GM19463 (cell line): Measurements from ENCODE around the gene CHCT1.
"Not testable (repeated sequence)": the region's sequence is repeated elsewhere in the genome, so short reads cannot be mapped to it uniquely, and the experiment has no call there.

Source experiments
- ATAC-seq: cut with Tn5 transposase; IDR thresholded peaks from one replicate; pipeline ENCODE4 v1.9.1; 2021; ENCODE audit warnings: mild to moderate bottlenecking, moderate library complexity; ENCODE audit not compliant: unreplicated experiment

CHCT1 gene

GRCh38 chr17:60422162-60422665 lies at the start of gene CHCT1:
Gene CHCT1 (plus strand): TSS chr17:60422489. CDS start chr17:60422593, 104 bp downstream.
- no peak for ATAC-seq

DNA sequence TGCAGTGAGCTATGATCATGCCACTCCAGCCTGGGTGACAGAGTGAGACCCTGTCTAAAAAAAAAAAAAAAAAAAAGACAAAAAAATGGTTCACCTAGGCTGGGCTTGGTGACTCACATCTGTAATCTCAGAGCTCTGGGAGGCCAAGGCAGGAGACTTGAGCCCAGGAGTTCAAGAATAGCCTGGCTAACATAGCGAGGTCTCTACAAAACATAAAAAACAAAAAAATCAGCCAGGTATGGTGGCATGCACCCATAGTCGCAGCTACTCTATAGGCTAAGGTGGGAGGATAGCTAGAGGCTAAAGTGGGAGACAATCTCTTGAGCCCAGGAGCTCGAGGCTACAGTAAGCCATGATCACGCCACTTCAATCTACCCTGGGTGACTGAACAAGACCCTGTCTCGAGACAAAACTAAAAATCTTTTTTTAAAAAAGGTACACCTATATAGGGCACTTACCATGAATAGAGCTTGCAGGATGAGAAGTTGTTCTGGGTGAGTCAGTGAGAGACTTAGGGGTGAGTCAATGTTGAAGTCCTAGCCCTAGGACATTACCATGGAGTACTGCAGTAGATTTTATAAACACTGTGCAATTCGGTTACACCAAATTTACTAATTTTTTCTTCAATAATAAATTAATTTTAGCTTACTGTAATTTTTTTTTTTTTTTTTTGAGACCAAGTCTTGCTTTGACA lies 49.4 kb upstream of the CHCT1 start:
- ATAC-seq, result no peak

- ATAC-seq, result not testable (repeated sequence)
Measured at GRCh38 chr17:60378187-60378586, 44.1 kb upstream of the CHCT1 start.

GRCh38 chr17:60379461-60379860 lies 42.8 kb upstream of the CHCT1 start:
- not testable (repeated sequence) for ATAC-seq

GRCh38 chr17:60381958-60382357 lies 40.3 kb upstream of the CHCT1 start:
- ATAC-seq, result no peak

DNA sequence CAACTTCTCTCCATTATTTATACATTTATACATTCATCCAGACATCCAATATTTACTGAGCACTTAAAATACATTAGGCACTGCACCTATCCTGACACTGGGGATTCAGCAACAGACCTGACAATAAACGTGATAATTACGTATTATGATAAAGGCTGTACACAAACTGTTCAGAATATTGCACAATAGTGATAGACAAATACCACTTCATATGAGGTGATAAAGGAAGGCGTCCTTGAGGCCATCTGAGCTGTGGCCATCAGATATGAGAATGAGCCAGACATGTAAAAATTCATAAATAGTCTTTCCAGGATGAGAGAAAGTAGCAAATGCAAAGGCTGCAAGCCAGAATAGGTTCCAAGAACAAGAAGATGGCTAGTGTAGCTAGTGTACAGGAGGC lies 38.9 kb upstream of the CHCT1 start:
- ATAC-seq, result no peak

DNA sequence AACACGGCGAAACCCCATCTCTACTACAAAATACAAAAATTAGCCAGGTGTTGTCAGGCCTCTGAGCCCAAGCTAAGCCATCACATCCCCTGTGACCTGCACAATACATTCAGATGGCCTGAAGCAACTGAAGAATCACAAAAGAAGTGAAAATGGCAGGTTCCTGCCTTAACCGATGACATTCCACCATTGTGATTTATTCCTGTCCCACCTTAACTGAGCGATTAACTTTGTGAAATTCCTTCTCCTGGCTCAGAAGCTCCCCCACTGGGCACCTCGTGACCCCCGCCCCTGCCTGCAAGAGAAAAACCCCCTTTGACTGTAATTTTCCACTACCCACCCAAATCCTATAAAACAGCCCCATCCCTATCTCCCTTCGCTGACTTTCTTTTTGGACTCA lies 37.4 kb upstream of the CHCT1 start:
- not testable (repeated sequence) for ATAC-seq

DNA sequence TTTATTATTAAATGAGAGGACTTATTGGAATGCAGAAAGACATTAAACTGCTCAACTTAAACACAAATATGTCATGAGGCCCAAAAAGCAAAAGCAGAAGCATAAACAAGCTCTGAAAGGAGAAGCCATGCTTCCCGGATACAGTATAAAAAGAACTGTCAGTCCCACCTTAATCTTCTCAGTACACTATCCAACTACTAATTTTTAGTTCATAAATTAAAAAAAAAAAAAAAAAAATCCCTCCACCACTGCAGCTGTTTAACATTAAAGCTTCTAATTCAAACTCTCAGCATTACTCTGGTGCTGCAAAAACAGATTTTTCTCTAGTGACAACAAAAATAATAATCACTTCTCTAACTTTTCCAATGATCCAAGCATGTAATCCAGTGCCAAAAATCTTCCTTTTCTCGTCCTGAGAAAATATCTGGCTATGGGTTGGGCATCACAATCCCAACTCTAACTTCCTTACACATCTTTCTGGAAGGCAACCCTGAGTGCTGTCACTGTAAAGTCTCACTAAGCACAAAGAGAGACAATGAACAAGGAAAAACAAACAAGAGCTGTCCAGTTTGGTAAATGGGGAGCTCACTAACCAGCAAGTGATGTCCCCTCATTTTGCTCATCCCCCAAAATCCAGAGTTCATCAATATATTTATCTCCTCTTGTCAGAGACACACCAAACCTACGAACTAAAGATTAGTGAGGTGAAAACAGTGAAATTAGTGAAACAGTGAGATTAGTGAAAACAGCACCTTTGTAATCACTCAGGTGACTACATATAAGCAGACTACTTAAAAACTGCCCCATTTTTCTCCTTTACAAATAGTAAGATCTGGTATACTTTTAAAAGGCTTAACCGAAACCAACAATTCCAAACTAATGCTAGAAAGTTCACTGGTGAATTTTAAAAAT lies 35.9 kb upstream of the CHCT1 start:
- ATAC-seq, result no peak

DNA sequence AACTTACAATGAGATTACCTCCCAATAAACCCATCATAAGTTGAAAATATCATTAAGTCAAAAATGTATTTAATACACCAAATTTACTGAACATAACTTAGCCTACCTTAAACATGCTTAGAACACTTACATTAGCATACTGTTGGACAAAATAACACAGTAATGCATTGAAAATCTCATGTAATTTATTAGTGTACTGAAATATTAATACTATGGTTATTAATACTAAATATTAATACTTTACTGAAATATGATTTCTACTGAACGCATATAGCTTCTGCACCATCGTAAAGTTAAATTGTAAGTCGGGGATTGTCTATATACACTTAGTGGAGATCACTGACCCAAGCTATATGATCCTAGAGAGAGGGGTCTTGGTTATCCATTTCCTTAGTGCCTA lies 34.6 kb upstream of the CHCT1 start:
- ATAC-seq, result no peak

DNA sequence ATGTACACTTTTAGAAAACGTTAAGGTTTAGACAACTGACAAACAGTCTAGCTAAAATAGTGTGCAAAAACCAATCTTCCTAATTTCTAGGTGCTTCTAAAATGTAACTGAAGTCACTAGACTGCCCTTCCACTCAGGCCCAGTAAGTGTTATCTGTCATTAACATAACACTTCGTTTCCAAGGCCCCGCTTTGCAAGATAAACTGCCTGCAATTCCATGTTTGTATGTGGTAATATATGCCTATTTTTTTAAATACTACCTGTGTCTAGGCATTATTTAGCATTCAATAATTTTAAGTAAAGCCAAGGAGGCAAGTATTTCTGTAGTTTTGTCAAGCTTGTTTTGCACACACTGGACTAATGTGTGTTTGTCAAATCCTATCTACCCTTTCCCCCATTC lies 33.5 kb upstream of the CHCT1 start:
- ATAC-seq, result no peak

DNA sequence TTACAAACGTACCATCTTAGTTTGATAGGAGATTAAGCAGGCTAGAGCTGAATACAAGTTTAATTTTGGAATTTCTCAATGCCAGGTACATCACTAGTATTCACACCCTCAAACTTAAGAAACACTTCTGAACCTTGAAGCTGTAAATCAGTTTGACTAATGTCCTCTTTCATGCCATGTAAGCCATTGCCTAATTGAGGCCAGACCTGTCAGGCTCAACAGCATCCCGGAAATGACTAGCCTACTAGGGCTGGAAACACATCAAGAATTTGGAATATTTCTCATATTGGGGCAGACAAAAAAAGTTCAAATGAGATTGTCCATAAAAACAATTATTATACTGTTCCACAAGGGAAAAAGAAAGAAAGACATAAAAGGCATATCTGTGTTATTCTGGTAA lies 32.1 kb upstream of the CHCT1 start:
- ATAC-seq, result no peak

GRCh38 chr17:60390925-60391470 lies 31.3 kb upstream of the CHCT1 start:
- no peak for ATAC-seq

DNA sequence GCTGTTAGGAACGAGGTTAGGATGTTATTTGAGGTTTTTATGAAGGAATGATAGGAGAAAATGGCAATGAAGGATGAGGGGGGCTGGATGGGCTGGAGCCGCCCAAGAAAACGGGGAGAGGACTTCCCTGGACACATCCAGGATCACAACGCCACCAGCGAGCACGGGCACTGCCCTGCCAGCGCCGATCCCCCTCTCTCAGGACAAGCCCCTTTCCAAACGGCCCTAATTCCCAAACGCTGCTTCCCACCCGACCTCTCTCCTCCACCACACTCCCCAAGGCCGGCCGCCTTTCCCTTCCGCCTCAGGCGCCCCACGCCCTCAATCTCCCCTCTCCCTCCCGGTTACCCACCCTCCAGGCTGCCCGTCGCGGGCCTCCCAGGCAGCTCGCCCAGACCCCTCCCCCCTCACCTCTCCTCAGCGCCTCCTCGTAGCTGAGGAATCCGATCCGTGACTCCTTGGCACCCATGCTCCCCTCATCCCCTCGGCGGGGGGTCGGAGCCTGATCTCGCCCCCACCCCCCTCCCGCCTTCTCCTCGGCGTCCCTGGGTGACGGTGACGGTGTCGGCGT lies 30.7 kb upstream of the CHCT1 start:
- peak; percentile 13 for ATAC-seq

DNA sequence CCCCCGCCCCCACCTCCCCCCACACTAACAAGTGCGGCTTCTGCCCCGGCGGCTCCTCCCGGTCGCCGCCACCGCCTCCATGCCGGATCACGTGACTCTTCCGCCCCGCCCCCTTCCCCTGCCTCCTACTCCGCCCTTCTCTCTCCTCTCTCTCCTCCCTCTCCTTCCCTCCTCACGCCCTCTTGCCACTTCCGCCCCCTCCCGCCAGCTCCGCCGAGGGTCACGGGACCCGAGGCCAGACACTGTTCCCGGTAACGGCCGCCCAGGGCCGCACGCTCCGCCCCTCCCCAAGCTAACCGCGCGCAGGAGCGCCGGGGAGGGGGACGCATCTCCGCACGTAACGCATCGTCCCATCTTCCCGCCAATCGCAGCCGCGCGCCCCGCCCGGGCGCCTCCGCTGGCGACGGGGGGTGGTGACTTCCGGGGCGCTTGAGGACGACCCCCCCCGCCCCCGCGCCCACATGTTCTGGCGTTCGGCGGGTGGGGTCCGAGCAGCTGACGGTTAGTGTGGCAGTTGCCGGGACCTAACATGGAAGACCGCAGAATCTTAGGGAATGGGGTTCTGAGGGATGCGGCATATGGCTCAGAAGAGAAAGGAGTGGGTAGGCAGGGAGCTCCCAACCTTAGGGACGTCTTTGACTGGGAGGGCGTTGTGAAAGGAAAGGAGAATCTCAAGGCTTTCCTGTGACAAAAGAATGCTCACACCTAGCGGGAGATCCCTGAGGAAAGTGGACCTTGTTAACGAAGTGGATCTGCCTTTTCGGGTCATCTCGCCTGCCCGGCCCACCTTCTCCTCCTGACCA lies 30.0 kb upstream of the CHCT1 start, which contains the start of gene USP32:
TSS of gene USP32 (minus strand) at position 92 of the 803 bp plus-strand sequence. CDS start 194 bp downstream, outside the sequence.
- peak; percentile 88 for ATAC-seq

- ATAC-seq, result no peak
Measured at GRCh38 chr17:60392845-60393702, 29.2 kb upstream of the CHCT1 start.

DNA sequence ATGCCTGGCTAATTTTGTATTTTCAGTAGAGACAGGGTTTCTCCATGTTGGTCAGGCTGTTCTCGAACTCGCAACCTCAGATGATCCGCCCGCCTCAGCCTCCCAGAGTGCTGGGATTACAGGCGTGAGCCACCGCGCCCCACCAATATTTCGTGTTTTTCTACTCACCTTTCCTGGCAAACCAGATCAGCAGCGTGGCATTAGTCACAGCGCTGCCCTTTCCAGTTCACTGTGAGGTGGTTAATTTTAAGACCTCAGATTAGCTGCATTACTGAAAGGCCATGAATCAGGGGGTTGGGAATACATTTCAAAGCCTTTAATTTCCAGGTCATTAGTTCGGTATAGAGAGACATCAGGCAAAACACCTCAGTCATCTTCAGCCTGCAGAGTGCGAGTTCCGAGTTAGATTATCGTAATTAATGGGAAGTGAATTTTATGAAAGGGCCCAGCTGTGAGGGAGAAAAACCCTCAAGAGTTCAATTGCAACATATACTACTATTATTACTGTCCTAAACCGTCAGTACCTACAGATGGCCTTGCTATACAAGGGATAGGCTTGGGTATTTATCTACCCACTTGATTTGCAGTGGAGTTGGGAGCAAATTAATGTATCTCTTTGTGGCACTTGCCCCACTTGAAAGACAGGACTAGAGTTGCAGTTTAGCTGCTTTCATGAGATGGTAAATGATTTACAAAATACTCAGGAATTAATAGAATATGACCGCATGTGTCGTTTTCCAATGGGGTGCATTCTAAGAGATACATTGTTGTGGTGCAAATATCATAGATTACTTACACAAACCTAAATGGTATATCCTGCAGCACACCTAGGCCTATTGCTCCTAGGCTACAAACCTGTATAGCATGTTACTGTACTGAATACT lies 28.2 kb upstream of the CHCT1 start:
- ATAC-seq, result no peak

GRCh38 chr17:60395508-60396065 lies 26.7 kb upstream of the CHCT1 start:
- ATAC-seq, result no peak

DNA sequence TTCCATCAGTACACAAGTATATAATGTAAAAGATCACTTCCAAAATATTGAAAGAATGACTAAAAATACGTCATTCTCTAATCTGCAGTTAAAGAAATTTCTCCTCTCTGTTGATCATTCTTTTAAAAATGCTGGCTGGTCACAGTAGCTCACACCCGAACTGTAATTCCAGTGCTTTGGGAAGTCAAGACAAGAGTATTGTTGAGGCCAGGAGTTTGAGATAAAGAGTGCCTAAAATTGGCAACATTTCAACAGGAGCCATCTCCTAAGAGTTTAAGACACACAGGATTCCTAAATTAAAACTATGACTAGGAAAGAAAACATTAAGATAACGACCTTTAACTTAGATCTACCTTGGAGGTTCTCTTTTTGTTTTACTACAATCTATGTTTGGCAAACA lies 25.9 kb upstream of the CHCT1 start:
- ATAC-seq, result no peak
